Osteoblast (primary cell): ENCODE measurements around the gene SLC13A5. TPM values are rescaled to one million over a fixed set of nuclear protein-coding genes. Genes with fewer than 3 reads are reported as not detected.

Experiments used
- DNase-seq: peaks from one replicate; pipeline ENCODE4 v3.0.0; 2011; ENCODE audit warnings: low spot score, mixed read lengths; ENCODE audit not compliant: insufficient read length; ENCODE audit errors: missing footprints
- H2AFZ ChIP-seq: 2 replicates; pipeline ENCODE4 v1.6.0; 2011; ENCODE audit warnings: mild to moderate bottlenecking, low read length
- H3K27ac ChIP-seq: 2 replicates; pipeline ENCODE4 v1.5.1; 2011; ENCODE audit warnings: mild to moderate bottlenecking, low read depth, low read length, moderate library complexity
- H3K27me3 ChIP-seq: 2 replicates; pipeline ENCODE4 v1.6.0; 2012; ENCODE audit warnings: mild to moderate bottlenecking, control low read depth, inconsistent platforms, low read length, moderate library complexity; ENCODE audit not compliant: insufficient read depth
- H3K36me3 ChIP-seq: 2 replicates; pipeline ENCODE4 v1.5.1; 2011; ENCODE audit warnings: mild to moderate bottlenecking, low read length, control low read depth, moderate library complexity; ENCODE audit not compliant: insufficient read depth
- H3K4me1 ChIP-seq: 2 replicates; pipeline ENCODE4 v1.5.1; 2011; ENCODE audit warnings: mild to moderate bottlenecking, low read length, control low read depth, moderate library complexity; ENCODE audit not compliant: insufficient read depth
- H3K4me2 ChIP-seq: 2 replicates; pipeline ENCODE4 v1.6.0; 2011; ENCODE audit warnings: mild to moderate bottlenecking, low read length; ENCODE audit not compliant: insufficient read depth
- H3K4me3 ChIP-seq: fragments of 200-600 bp; sonication (generic); 3 replicates; pipeline ENCODE4 v1.5.1; 2012; ENCODE audit warnings: mild to moderate bottlenecking, low read length, inconsistent platforms; ENCODE audit not compliant: insufficient read depth
- H3K79me2 ChIP-seq: 2 replicates; pipeline ENCODE4 v1.6.0; 2012; ENCODE audit warnings: mild to moderate bottlenecking, low read length, control low read depth, inconsistent platforms; ENCODE audit not compliant: insufficient read depth
- H3K9me3 ChIP-seq: 2 replicates; pipeline ENCODE4 v1.5.1; 2011; ENCODE audit warnings: low read depth, low read length, control low read depth
- H4K20me1 ChIP-seq: 2 replicates; pipeline ENCODE4 v1.6.0; 2012; ENCODE audit warnings: mild to moderate bottlenecking, low read length, control low read depth; ENCODE audit not compliant: insufficient read depth
- CTCF ChIP-seq: IDR thresholded peaks from 2 replicates; pipeline ENCODE4 v1.5.1; 2011; ENCODE audit warnings: mild to moderate bottlenecking, low read depth, low read length, moderate library complexity; ENCODE audit errors: extremely low read depth
- total RNA-seq: library from RNA; depleted of rRNA; stranded (reverse); fragments of >200 nt; gene quantifications from 2 replicates; pipeline ENCODE4 v1.2.3, GENCODE V29; 2012

SLC13A5 gene
- total RNA-seq: not detected in 2 replicates

- DNase-seq: peak; percentile 85
- Histone ChIP-seq H4K20me1 (no peaks in the 10 kb centered on the region), H3K27ac (no peak within 1 kb of the TSS), H3K4me3 (no peak within 1 kb of the TSS), H3K9me3 (no peaks in the 10 kb centered on the region), H3K4me1 (no peaks in the 10 kb centered on the region), H3K4me2 (peak within 1 kb of the TSS; percentile 28), H3K27me3 (peaks cover 40% of the 10 kb centered on the region), H3K79me2 (no peaks in the 10 kb centered on the region), H3K36me3 (no peaks in the 10 kb centered on the region), H2AFZ (no peak within 1 kb of the TSS)
- no peak for TF ChIP-seq CTCF
Observed at GRCh38 chr17:6713130-6713917, at the start of gene SLC13A5. Gene SLC13A5, minus strand, starts transcription at chr17:6713369. Its CDS starts 36 bp downstream, at chr17:6713333.

- no peak for TF ChIP-seq CTCF
- Histone ChIP-seq H3K4me1 (peaks cover 1% of the 10 kb centered on the region), H2AFZ (no peak overlapping the region), H3K4me3 (no peak overlapping the region), H3K79me2 (no peaks in the 10 kb centered on the region), H4K20me1 (no peaks in the 10 kb centered on the region), H3K9me3 (no peaks in the 10 kb centered on the region), H3K27ac (no peak overlapping the region), H3K27me3 (no peaks in the 10 kb centered on the region), H3K4me2 (no peak overlapping the region), H3K36me3 (peaks cover 10% of the 10 kb centered on the region)
- DNase-seq: no peak
Observed at GRCh38 chr17:6761779-6762178, 48.6 kb upstream of the SLC13A5 start.

- Histone ChIP-seq H3K27ac (no peak overlapping the region), H3K4me3 (no peak overlapping the region), H3K4me2 (no peak overlapping the region), H4K20me1 (no peaks in the 10 kb centered on the region), H2AFZ (no peak overlapping the region), H3K36me3 (peaks cover 4% of the 10 kb centered on the region), H3K79me2 (no peaks in the 10 kb centered on the region), H3K4me1 (peaks cover 28% of the 10 kb centered on the region), H3K27me3 (no peaks in the 10 kb centered on the region), H3K9me3 (no peaks in the 10 kb centered on the region)
- TF ChIP-seq CTCF: no peak
- DNase-seq: no peak
Observed at GRCh38 chr17:6757747-6758146, 44.6 kb upstream of the SLC13A5 start.

GRCh38 chr17:6756425-6757031 lies 43.4 kb upstream of the SLC13A5 start:
- DNase-seq: no peak
- Histone ChIP-seq H2AFZ (peak overlapping the region; percentile 97), H3K27me3 (no peaks in the 10 kb centered on the region)

More at GRCh38 chr17:6756425-6757031, 43.4 kb upstream of the SLC13A5 start:
- Histone ChIP-seq H3K4me2 (peak overlapping the region; percentile 95), H3K4me3 (peak overlapping the region; percentile 75), H3K4me1 (peaks cover 40% of the 10 kb centered on the region), H4K20me1 (no peaks in the 10 kb centered on the region), H3K27ac (peak overlapping the region; percentile 90), H3K79me2 (no peaks in the 10 kb centered on the region), H3K36me3 (peaks cover 4% of the 10 kb centered on the region), H3K9me3 (no peaks in the 10 kb centered on the region)
- no peak for TF ChIP-seq CTCF
